K562 (cell line): ENCODE data around the gene NPC1L1. TPM values are rescaled to one million over a fixed set of nuclear protein-coding genes. Genes with fewer than 3 reads are reported as not detected.
A peak's percentile ranks its signal among the peaks of the same experiment; 100 is the strongest.

Experiments used
- DDX20 ChIP-seq: fragments of 450-650 bp; IDR thresholded peaks from 2 replicates; pipeline ENCODE4 v1.6.1; 2016; ENCODE audit warnings: missing genetic modification characterization, low read depth, mild to moderate bottlenecking, missing compliant biosample characterization, moderate library complexity
- NBN ChIP-seq: fragments of 450-650 bp; IDR thresholded peaks from 2 replicates; pipeline ENCODE4 v1.6.1; 2016; ENCODE audit warnings: low read depth, mild to moderate bottlenecking
- PHF8 ChIP-seq: fragments of 200-600 bp; sonication (generic); IDR thresholded peaks from 2 replicates; pipeline ENCODE4 v1.6.1; 2012; ENCODE audit warnings: mixed run types, mild to moderate bottlenecking, inconsistent platforms, low read length, moderate library complexity, borderline replicate concordance
- PPARD ChIP-seq: fragments of 250-450 bp; sonication (Bioruptor Pico); IDR thresholded peaks from 2 replicates; pipeline ENCODE4 v1.8.0; 2022; ENCODE audit warnings: inconsistent platforms, mild to moderate bottlenecking, moderate library complexity
- RAD51 ChIP-seq: fragments of 450-650 bp; IDR thresholded peaks from 2 replicates; pipeline ENCODE4 v1.7.1; 2016; ENCODE audit warnings: low read depth, mild to moderate bottlenecking, borderline replicate concordance
- RBM39 ChIP-seq: fragments of 200-400 bp; formaldehyde crosslinking; optimal IDR thresholded peaks from 2 replicates; pipeline ENCODE3; 2018; ENCODE audit warnings: low read depth, low read length
- SMAD3 ChIP-seq: fragments of 450-650 bp; formaldehyde crosslinking; conservative IDR thresholded peaks from 2 replicates; pipeline ENCODE4 v1.4.0; 2020; ENCODE audit warnings: mild to moderate bottlenecking
- ZNF24 ChIP-seq: fragments of 450-650 bp; IDR thresholded peaks from 2 replicates; pipeline ENCODE4 v1.6.1; 2016
- ZNF311 ChIP-seq: fragments of 250-450 bp; sonication (Bioruptor Pico); IDR thresholded peaks from 2 replicates; pipeline ENCODE4 v1.4.0; 2020; ENCODE audit warnings: mild to moderate bottlenecking, moderate library complexity
- ZNF551 ChIP-seq: fragments of 250-450 bp; sonication (Bioruptor Pico); IDR thresholded peaks from 2 replicates; pipeline ENCODE4 v1.5.0; 2021; ENCODE audit warnings: mild to moderate bottlenecking, moderate library complexity
- polyA plus RNA-seq, 8 experiments: library from polyadenylated mRNA; depleted of rRNA in 4 of 8; stranded (reverse) in 5 of 8; unstranded in 3 of 8; fragments of >200 nt; fragmentation: Nextera tagmentation in 2 of 8; fragmentation: Illumina TruSeq in 1 of 8; extraction: Ambion mirVana in 2 of 8; extraction: Trizol in 1 of 8; gene quantifications; 2 replicates each; pipeline versions ENCODE4 v1.2.1 to v1.2.3, GENCODE V29; 2011 to 2014; ENCODE audit warnings: inconsistent platforms in 1 of 8, missing spikeins in 1 of 8
- total RNA-seq, 7 experiments: library from RNA; depleted of rRNA in 6 of 7; stranded (reverse); fragments of >200 nt in 6 of 7; fragmentation: Illumina TruSeq in 2 of 7; extraction: Trizol in 2 of 7; gene quantifications; 2 replicates each; pipeline versions ENCODE4 v1.2.1 to v1.2.3, GENCODE V29; 2011 to 2021; ENCODE audit warnings: low replicate concordance in 1 of 7
- TF ChIP-seq, protein P1 (sequence below): fragments of 200-800 bp; sonication (Bioruptor generic); IDR thresholded peaks from 2 replicates; pipeline ENCODE4 v1.6.1; 2016; ENCODE audit warnings: missing genetic modification characterization, missing compliant biosample characterization
- TF ChIP-seq, protein P2 (sequence below), 3 experiments: fragments of 200-800 bp in 1 of 3; sonication (Bioruptor generic) in 1 of 3; sonication (generic) in 1 of 3; formaldehyde crosslinking in 1 of 3; IDR thresholded peaks; 2 replicates each; pipeline versions ENCODE4 v1.6.1 to v1.8.0; 2016 to 2022; ENCODE audit warnings: mild to moderate bottlenecking in 2 of 3, missing compliant biosample characterization in 2 of 3, missing genetic modification characterization in 2 of 3, missing genetic modification reagents in 1 of 3
- TF ChIP-seq, protein P3 (sequence below): fragments of 450-650 bp; formaldehyde crosslinking; IDR thresholded peaks from 2 replicates; pipeline ENCODE4 v1.4.0; 2020; ENCODE audit warnings: mild to moderate bottlenecking, moderate library complexity
- TF ChIP-seq, protein P4 (sequence below): sonication (generic); formaldehyde crosslinking; IDR thresholded peaks from 2 replicates; pipeline ENCODE4 v1.5.0; 2020; ENCODE audit warnings: missing genetic modification reagents
- TF ChIP-seq, protein P5 (sequence below): fragments of 450-650 bp; IDR thresholded peaks from 2 replicates; pipeline ENCODE4 v1.6.1; 2016; ENCODE audit warnings: mild to moderate bottlenecking

The NPC1L1 gene
- total and polyA plus RNA-seq, 9 of the 15 experiments (the other 6 are each of a cell fraction or from before 2014, with no cell fraction given): 0.01 to 0.18 (median 0.07) TPM; not detected in 4

DNA sequence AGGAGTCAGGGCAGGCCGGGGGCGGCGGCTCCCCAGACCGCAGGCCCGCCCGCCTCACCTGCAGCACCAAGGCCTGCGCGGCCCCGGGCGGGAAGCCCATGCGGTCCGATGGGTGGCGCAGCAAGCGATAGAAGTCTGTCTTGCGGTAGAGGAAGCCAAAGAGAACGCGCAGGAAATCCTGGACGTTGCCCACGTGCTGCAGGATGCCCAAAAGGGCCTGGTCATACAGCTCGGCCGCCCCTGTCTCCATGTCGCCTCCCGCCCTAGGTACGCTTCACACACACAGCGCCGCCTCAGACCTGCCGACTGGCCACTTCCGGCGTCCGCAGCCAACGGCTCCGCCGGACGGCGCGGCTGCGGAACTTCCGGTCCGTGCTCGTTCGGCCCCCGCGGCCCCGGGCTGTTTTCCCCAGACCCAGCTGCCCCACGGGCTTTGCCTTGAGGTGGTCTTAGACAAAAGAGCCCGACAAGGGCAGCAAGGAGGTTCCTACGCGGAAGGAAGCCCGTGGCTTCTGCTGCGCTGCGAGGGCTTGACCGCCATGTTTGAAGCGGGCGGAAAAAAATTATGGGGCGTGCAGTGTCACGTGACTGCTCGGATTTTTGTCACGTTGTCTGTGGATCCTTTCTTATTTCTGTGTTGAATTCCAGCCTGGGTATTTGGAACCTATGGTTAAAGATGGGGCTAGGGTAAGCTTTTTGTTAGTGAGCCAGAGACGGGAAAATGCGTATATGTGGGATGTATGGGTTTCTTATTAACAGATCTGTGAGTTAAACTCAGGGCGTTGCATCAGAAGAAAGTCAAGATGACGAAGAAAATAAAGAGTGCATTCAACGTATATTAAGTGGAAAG is 50.6 kb downstream of the NPC1L1 start, which contains the start of gene NUDCD3 (continued):
- TF ChIP-seq, protein P1, sequence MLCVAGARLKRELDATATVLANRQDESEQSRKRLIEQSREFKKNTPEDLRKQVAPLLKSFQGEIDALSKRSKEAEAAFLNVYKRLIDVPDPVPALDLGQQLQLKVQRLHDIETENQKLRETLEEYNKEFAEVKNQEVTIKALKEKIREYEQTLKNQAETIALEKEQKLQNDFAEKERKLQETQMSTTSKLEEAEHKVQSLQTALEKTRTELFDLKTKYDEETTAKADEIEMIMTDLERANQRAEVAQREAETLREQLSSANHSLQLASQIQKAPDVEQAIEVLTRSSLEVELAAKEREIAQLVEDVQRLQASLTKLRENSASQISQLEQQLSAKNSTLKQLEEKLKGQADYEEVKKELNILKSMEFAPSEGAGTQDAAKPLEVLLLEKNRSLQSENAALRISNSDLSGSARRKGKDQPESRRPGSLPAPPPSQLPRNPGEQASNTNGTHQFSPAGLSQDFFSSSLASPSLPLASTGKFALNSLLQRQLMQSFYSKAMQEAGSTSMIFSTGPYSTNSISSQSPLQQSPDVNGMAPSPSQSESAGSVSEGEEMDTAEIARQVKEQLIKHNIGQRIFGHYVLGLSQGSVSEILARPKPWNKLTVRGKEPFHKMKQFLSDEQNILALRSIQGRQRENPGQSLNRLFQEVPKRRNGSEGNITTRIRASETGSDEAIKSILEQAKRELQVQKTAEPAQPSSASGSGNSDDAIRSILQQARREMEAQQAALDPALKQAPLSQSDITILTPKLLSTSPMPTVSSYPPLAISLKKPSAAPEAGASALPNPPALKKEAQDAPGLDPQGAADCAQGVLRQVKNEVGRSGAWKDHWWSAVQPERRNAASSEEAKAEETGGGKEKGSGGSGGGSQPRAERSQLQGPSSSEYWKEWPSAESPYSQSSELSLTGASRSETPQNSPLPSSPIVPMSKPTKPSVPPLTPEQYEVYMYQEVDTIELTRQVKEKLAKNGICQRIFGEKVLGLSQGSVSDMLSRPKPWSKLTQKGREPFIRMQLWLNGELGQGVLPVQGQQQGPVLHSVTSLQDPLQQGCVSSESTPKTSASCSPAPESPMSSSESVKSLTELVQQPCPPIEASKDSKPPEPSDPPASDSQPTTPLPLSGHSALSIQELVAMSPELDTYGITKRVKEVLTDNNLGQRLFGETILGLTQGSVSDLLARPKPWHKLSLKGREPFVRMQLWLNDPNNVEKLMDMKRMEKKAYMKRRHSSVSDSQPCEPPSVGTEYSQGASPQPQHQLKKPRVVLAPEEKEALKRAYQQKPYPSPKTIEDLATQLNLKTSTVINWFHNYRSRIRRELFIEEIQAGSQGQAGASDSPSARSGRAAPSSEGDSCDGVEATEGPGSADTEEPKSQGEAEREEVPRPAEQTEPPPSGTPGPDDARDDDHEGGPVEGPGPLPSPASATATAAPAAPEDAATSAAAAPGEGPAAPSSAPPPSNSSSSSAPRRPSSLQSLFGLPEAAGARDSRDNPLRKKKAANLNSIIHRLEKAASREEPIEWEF (CRISPR knock-in tag): no peak
- TF ChIP-seq RBM39: no peak
- TF ChIP-seq ZNF551: no peak
- TF ChIP-seq, protein P2, sequence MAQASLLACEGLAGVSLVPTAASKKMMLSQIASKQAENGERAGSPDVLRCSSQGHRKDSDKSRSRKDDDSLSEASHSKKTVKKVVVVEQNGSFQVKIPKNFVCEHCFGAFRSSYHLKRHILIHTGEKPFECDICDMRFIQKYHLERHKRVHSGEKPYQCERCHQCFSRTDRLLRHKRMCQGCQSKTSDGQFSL (CRISPR knock-in tag; IDR thresholded peaks at IDR 0.05): no peak; the same call in 1 of the 2 replicates
- TF ChIP-seq, protein P2 (tag; IDR thresholded peaks at IDR 0.05): no peak
- TF ChIP-seq, protein P3, sequence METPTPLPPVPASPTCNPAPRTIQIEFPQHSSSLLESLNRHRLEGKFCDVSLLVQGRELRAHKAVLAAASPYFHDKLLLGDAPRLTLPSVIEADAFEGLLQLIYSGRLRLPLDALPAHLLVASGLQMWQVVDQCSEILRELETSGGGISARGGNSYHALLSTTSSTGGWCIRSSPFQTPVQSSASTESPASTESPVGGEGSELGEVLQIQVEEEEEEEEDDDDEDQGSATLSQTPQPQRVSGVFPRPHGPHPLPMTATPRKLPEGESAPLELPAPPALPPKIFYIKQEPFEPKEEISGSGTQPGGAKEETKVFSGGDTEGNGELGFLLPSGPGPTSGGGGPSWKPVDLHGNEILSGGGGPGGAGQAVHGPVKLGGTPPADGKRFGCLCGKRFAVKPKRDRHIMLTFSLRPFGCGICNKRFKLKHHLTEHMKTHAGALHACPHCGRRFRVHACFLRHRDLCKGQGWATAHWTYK (CRISPR knock-in tag): peak; percentile 65
- TF ChIP-seq, protein P4, sequence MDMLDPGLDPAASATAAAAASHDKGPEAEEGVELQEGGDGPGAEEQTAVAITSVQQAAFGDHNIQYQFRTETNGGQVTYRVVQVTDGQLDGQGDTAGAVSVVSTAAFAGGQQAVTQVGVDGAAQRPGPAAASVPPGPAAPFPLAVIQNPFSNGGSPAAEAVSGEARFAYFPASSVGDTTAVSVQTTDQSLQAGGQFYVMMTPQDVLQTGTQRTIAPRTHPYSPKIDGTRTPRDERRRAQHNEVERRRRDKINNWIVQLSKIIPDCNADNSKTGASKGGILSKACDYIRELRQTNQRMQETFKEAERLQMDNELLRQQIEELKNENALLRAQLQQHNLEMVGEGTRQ (CRISPR knock-in tag): peak; percentile 95
- peak; percentile 99 for TF ChIP-seq RAD51
- no peak for TF ChIP-seq NBN
- TF ChIP-seq PPARD (CRISPR knock-in tag): no peak
- TF ChIP-seq ZNF24: 0 out of 2 replicates have a peak, but pooled peaks have one; percentile 26
- TF ChIP-seq DDX20: no peak
- TF ChIP-seq, protein P5, sequence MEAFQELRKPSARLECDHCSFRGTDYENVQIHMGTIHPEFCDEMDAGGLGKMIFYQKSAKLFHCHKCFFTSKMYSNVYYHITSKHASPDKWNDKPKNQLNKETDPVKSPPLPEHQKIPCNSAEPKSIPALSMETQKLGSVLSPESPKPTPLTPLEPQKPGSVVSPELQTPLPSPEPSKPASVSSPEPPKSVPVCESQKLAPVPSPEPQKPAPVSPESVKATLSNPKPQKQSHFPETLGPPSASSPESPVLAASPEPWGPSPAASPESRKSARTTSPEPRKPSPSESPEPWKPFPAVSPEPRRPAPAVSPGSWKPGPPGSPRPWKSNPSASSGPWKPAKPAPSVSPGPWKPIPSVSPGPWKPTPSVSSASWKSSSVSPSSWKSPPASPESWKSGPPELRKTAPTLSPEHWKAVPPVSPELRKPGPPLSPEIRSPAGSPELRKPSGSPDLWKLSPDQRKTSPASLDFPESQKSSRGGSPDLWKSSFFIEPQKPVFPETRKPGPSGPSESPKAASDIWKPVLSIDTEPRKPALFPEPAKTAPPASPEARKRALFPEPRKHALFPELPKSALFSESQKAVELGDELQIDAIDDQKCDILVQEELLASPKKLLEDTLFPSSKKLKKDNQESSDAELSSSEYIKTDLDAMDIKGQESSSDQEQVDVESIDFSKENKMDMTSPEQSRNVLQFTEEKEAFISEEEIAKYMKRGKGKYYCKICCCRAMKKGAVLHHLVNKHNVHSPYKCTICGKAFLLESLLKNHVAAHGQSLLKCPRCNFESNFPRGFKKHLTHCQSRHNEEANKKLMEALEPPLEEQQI: peak; percentile 85
- TF ChIP-seq PHF8: peak; percentile 99
- peak; percentile 54; the same call in 1 of the 2 replicates for TF ChIP-seq ZNF311 (CRISPR knock-in tag)
- TF ChIP-seq SMAD3: no peak
